Loucy (cell line): ENCODE data around the gene RBPJL.

Experiments used
- CTCF ChIP-seq: fragments of 200-600 bp; sonication (generic); conservative IDR thresholded peaks from 2 replicates; pipeline ENCODE4 v1.5.1; 2014; ENCODE audit warnings: mild to moderate bottlenecking, antibody characterized with exemption, low read length
- EZH2phosphoT487 ChIP-seq: fragments of 200-600 bp; IDR thresholded peaks from 2 replicates; pipeline ENCODE4 v1.6.1; 2018; ENCODE audit warnings: antibody characterized with exemption, mild to moderate bottlenecking, moderate library complexity, borderline replicate concordance

- TF ChIP-seq CTCF: no peak
- TF ChIP-seq EZH2phosphoT487: no peak
These were observed 58.9 kb downstream of the RBPJL start for GRCh38 chr20:45365444-45365970.
